GM21526 (cell line): ENCODE results near the gene NEUROG3.
"Not testable (repeated sequence)": the region's sequence is repeated elsewhere in the genome, so short reads cannot be mapped to it uniquely, and the experiment has no call there.

Experiments used
- ATAC-seq: cut with Tn5 transposase; IDR thresholded peaks from one replicate; pipeline ENCODE4 v1.9.1; 2021; ENCODE audit warnings: moderate library complexity; ENCODE audit not compliant: unreplicated experiment, low FRiP score

Gene NEUROG3

GRCh38 chr10:69572159-69573055 is 815 bp downstream of the NEUROG3 start:
- no peak for ATAC-seq

DNA sequence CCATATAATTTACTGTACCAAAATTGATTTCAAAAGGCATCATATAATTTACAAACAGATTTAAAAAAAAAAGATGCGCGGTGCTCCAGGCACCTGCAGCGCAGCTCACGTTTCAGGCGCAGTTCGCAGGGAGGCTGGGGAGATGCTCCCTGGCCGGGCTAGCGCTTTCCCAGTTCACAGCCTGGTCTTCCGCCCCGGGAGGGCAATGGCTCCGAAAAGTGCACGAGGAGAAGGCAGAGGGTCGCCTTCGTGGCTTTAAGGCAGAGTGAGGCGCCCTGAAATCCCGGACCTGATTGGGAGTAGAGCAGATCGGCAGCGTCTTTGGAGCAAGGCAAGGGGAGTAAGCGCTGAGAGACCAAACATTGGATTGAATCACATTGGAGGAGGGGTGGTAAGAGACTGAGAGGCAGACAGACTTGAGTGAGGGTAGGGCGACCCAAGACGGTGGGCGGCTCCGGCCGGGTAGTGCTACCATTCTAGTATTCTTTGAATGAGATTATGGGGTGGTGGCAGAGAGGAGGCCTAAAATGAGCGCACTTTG is 1.5 kb downstream of the NEUROG3 start:
- no peak for ATAC-seq

GRCh38 chr10:69570050-69570816 is 3.0 kb downstream of the NEUROG3 start:
- no peak for ATAC-seq

DNA sequence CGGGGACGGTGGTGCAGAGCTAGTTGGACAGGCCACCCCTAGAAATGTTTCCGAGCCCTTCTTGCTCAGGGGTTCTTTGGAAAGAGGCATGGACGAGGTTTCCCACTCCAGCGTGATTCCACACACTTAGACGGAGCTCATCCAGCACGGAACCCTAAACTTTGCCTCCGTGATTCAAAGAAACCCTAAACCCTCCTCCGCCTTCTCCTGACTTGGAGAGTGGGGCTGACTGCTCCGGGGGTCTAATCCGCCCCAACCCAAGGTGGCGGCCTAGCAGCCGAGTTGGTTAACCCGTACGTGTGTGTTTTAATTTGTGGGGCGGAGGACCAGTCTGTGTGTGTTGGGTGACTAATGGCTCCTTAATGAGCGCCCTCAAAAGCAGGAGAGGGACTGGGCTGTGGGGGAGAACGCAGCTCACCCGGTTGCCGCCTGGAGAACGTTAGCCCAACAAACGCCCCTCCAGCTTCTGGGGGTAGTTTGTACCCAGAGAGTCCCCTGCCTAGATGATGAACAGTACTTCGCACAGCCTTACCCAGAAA is 3.8 kb downstream of the NEUROG3 start:
- ATAC-seq = no peak

DNA sequence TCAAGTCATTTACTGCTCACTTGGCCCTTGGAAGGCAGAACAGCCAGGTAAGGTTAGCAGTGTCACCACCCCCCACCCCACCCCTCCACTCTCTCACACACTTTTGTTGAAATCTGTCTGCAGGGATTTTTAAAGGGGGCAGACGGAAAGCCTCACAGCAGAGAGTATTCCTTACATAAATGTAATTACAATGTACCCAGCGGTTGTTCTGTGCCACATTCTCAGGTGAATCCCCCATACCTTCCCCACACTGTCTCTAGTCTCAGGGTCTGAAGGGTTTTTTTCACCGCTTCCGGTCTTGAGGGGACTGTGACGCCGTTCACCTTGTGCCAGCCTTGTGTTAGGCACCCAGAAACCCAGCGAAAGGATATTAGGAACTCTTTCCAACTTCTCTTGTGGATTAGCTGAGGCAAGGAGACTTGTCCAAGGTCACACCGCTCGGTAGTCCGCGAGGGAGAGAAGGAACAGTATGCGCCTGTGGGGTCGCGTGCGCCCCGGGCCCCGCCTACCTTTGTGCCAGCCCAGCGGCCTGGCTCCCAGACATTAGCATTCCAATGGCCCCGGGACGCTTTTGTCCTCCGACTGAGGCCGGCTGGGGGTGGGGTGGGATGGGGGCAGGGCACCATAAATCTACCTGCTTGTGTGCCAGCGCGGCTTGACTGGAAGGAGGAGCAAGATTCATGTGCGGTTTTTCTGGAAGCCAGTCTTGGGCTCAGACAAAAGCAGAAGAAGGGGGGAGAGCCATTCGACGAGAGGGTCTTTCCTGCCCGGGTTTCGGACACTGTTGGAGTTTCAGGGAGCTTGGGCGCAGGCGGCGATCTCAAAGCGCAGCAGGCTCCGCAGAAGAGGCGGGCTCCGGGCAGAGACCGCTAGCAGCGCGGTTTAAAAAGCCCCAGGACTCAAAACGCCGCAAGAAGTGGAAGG is 4.5 kb downstream of the NEUROG3 start:
- ATAC-seq = no peak

DNA sequence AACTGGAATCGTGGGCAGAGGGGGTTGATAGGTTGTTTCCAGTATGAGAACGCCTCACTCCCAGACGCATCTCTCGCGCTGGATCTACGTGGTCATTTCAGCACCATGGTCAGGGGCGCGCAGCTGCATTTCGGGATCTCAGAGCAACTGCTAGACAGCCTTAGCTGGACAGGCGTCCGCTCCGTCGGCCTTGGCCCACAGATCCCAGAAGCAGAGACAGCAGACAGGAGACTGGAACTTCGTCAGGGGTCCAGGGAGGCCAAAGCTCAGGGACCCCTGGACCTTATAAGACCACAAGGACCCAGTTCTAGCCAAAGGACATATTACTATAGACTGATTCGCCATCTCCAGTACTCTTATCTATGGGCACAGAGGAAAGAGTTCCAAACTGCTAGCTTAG is 5.3 kb downstream of the NEUROG3 start:
- ATAC-seq = no peak

DNA sequence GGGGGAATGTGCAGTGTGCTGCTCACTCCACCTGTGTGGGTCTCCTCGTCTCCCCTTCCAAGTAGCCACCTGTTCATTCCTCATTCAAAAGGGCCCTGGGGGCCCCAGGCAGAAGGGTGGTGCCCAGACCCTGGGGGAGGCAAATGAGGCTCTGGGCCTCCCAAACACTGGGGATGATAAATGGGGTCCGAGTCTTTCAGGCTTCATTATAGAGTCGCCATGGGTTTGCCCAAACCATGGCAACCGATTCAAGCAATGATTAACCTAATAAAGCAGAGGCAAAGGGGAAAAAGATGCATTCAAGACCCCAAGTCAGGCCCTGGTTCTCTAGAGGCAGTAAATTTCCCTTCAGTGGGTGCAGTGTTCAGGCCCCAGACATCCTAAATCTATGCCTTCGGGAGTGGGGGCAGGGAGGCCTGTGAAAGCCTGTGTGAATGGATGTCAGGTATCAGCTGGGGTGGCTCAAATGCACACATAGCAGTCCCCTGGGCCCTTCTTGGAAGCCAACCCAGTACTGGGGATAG is 10.4 kb downstream of the NEUROG3 start:
- ATAC-seq = no peak

GRCh38 chr10:69559525-69559924 is 13.7 kb downstream of the NEUROG3 start:
- no peak for ATAC-seq

DNA sequence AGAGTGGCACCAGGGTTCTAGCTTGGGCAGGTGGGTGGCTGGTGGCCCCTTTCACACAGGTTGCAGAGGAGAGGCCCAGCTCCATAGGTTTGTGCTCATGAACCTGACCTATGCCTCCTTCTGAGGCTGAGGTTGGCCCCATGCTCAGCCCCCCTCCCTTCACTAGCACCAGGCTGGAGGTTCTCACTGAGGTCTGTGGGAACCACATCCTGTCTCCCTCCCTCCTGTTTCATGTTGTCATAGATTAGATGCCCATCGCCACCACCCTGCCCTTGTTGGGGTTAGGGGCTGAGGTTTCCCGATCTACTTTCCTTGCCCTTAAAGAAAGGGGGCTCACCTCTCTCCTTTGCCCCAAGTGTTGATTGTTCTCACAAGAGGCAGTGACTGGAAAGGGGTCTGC is 14.7 kb downstream of the NEUROG3 start:
- ATAC-seq = no peak

DNA sequence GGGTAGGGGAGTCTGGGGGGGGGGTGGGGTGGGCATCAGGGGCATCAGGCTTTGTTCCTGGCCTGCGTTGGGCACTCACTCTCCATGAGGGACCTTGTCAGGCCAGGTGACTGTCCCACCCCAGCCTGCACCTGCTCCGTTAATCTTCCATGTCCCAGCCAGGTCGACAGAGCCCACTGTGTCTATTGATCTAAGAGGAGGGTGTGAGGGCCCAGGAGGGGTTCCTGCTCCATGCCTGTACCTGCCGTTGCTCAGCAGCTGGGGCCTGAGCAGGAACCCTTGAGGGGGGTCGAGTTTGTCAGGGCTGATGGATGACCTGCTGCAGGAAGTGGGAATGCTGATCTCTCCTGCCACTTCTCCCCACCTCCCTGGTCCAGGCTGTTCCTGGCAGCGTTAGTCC is 18.6 kb downstream of the NEUROG3 start:
- ATAC-seq = no peak

- no peak for ATAC-seq
These were observed 19.9 kb downstream of the NEUROG3 start for GRCh38 chr10:69553328-69553727.

DNA sequence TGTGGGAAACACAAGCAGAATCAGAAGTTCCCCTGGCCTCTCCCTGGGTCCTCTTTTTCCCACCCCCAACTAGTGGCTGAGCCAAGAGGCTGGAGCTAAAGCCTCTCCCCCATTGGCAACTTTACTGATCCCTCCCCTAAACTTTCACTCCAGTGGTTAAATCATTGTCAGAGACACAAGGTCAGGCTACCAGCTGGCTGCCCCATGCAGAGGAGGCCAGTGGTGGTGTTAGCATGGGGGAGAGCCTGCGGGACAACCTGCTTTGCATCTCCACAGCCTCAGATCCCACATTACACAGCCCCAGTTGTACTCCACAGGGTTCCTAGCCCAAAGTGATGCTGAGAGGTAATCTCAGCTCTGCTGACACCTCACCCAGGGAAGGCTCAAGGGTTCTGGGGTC is 21.0 kb downstream of the NEUROG3 start:
- no peak for ATAC-seq

DNA sequence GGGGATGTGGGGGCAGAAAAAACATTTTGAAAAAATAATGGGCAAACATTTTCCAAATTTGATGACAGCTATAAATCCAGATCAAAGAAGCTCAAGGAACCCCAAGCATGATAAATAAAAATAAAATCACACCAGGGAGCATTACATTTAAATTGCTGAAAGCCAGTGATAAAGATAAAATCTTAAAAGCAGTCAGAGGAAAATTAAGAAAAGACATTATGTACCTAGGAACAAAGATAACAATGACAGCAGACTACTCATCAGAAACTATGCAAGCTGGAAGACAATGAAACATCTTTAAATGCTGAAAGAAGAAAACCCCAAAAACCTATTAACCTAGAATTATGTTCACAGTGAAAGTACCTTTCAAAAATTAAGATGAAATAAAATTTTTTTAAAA is 23.3 kb downstream of the NEUROG3 start:
- no peak for ATAC-seq

GRCh38 chr10:69541463-69541862 is 31.8 kb downstream of the NEUROG3 start:
- no peak for ATAC-seq

DNA sequence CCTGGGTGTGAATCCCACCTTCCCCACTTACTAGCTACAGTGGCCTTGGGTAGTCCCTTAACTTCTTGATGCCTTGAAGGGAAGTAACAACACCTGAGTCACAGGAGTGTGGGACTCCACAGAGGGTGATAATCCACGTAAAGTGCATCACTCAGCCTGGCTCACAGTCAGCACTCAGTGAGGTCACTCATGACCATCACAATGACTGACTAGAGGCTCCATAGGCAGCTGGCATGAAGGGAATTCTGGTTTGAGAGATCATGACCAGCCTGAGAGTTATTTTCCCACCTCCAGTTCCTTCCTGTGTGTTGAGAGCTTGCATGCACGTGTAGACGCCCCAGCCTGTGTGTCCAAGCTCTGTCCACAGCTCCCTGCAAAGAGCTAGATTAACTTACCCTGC is 34.8 kb downstream of the NEUROG3 start:
- no peak for ATAC-seq

DNA sequence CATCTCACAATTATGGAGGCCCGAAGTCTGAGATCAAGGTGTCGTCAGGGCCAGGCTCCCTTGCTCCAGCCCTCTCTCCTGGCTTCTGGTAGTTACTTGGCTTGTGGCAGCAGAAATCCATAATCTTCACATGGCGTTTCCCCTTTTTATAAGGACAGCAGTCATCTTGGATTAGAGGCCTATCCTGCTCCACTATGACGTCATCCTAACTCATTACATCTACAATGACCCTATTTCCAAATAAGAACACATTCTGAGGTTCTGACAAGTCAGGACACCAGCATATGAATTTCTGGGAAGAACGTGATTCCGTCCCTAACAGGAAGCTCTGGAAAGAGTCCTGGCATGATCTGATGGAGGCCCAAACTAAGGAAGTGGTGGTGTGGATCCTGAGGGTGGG is 35.8 kb downstream of the NEUROG3 start:
- no peak for ATAC-seq

DNA sequence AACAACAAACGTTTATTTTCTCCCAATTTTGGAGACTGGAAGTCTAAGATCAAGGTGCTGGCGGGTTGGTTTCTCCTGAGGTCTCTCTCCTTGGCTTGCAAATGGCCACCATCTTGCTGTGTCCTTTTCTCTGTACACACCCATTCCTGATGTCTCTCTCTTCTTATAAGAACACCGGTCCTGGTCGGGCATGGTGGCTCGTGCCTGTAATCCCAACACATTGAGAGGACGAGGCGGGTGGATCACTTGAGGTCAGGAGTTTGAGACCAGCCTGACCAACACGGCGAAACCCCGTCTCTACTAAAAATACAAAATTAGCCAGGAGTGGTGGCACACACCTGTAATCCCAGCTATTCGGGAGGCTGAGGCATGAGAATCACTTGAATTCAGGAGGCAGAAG is 36.7 kb downstream of the NEUROG3 start:
- ATAC-seq = not testable (repeated sequence)

DNA sequence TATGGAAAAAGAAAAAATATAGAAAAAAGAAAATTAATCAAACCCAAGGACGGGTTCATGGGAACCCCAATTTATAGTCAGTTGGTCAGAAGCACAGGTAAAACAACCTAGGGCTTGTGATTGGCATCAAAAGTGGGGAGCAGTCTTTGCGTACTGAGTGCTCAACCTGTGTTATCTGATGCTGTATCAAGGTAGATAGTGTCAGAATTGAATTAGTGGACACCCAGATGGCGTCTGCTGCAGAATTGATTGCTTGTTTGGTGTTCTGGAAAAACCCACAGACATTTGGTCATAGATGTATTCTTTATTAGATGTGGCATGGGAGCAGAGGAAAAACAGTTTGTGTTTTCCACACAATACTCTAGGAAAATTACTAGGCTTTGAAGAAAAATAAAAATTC is 39.6 kb downstream of the NEUROG3 start:
- no peak for ATAC-seq

DNA sequence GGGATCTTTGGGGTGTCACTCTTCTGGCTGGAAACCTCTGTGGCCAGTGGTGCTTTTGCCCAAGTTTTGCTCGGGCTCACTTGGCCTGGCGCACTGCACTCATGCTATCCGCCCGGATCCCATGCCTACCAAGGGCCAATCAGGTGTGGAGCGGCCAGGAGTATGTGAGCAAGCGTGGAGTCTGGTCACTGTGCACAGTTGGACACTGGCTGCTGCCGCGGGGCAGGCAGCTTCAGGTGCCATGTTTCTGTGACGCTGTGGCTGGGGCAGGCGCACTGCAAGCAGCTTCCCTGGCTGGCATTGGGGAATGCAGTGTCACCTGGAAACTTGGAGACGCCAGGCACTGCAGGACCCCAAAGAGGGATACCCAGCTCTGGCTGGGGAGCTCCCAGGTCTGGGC is 45.3 kb downstream of the NEUROG3 start:
- no peak for ATAC-seq
